ENCODE data around the gene ATF7IP.

DNA sequence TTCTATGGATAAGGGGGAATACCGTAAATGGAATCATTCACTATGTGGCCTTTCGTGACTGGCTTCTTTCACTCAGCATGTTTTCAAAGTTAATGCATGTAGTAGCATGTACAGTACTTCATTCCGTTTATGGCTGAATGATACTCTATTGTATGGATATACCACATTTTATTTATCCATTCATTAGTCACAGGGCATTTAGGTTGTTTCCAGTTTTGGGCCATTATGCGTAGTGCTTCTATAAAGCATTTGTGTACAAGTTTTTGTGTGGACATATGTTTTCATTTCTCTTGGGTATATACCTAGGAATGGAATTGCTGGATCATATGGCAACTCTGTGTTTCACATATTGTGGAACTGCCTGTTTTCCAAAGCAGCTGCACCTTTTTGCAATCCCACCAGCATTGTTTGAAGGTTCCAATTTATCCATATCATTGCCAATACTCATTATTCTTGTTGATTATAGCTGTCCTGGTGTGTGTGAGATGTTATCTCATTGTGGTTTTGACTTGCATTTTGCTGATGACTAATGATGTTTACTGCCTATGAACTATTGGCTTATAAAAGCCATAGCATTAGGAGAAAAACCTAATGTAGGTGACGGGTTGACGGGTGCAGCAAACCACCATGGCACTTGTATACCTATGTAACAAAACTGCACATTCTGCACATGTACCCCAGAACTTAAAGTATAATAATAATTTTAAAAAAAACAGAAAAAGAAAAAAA, 45.5 kb downstream of the ATF7IP start:
- TF ChIP-seq, protein P1, sequence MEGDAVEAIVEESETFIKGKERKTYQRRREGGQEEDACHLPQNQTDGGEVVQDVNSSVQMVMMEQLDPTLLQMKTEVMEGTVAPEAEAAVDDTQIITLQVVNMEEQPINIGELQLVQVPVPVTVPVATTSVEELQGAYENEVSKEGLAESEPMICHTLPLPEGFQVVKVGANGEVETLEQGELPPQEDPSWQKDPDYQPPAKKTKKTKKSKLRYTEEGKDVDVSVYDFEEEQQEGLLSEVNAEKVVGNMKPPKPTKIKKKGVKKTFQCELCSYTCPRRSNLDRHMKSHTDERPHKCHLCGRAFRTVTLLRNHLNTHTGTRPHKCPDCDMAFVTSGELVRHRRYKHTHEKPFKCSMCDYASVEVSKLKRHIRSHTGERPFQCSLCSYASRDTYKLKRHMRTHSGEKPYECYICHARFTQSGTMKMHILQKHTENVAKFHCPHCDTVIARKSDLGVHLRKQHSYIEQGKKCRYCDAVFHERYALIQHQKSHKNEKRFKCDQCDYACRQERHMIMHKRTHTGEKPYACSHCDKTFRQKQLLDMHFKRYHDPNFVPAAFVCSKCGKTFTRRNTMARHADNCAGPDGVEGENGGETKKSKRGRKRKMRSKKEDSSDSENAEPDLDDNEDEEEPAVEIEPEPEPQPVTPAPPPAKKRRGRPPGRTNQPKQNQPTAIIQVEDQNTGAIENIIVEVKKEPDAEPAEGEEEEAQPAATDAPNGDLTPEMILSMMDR (IDR thresholded peaks at IDR 0.05): no peak
- TF ChIP-seq ZFX (IDR thresholded peaks at IDR 0.05; ENCODE audit: borderline replicate concordance): no peak

Measured in 22Rv1 (cell line).